GM21529 (cell line): ENCODE measurements around the gene TCF4.

Experiments used
- ATAC-seq: cut with Tn5 transposase; IDR thresholded peaks from one replicate; pipeline ENCODE4 v1.9.1; 2021; ENCODE audit not compliant: unreplicated experiment

TCF4 gene

DNA sequence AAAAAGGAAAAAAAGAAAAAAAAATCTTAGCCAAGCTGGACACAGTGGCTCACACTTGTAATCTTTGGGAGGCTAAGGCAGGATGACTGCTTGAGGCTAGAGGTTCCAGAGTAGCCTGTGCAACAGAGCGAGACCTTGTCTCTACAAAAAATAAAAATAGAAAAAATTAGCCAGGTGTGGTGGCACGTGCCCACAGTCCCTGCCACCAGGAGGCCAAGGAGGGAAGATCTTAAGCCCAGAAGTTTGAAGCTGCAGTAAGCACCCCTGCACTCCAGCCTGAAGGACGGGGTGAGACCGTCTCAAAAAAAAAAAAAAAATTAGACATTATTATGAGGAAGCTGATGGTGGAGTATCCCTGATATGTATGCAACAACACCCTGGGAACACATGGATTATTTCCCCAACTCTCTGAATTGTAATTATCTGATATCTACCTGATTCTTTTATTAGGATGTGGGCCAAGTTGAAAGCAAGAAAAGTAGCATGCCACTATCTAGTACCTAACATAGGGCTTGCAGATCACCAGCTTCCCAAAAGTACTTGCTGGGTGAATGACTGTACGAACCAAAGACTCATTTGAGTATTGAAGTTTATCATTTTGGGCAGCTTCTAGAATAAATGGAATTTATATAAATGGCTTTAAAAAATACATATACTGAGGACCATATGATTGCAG lies 140.9 kb downstream of the TCF4 start:
- no peak for ATAC-seq

DNA sequence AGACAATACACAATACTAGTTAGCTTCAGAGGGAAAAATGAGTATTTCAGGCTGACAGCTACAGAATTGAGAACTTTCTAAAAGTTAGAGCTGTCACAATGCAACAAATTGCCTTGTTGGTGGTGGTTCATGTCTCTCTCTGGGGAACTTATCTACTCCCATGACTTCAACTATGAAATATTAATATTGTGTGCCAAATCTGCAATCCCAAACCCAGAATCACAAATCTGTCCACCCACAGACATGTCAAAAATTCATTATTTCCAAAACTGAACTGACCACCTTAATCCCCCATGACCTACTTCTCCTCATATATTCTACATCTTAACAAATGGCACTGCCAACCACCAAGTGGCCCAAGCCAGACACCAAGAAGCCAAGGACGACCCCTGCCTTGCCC lies 143.5 kb downstream of the TCF4 start:
- ATAC-seq = no peak

DNA sequence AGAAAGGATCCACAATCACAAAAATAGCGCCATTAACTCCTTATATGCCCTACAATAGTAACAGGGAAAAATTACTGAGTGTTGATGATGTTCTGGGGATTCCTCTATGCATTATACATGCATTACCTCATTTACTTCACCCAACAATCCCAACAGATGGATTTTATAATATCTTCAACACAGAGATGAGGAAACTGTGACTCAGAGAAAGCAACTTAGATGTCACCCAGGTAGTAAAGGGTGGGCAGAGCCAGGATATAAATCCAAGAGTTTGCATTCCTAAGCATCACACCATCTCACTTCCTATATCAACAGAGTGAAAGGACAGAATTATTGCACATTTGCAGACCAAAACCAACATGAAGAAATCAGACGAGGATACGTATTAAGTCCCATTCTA lies 144.2 kb downstream of the TCF4 start:
- ATAC-seq = no peak

DNA sequence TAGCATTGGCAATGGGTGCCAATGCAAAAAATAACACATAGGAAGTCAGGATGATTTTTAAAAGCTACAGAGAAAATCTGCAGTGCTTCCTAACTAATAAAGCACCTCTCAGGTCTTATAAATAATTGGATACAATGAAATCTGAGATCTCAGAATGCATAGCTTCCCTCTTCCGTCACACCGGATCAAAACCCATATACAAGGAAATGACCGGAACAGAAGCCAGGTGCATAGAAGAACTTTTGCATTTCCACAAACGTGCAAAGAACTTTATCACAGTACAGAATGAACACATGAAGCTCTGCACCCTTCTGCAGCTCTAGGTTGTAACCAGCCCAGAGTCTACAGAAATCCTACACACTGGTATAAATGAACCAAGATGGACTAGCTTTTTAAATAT lies 145.4 kb downstream of the TCF4 start:
- no peak for ATAC-seq

DNA sequence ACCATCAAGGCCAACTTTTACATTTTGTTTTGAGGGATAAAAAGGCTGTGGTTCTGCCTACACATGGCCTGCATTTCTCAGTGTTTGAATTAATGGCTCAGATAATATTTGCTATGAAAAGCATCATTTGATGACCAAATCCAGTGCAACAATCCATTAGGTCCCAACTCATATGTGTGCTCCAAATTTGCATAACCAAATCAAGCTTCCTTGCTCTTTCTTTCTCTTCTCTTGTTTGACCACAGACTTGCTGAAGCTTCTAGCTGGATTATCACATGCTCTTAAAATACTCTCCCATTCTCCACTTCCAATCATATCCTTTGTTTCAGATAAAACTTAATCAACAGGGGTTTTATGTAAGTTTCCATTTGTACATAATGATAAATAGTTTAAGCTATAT lies 147.0 kb downstream of the TCF4 start:
- ATAC-seq = no peak

DNA sequence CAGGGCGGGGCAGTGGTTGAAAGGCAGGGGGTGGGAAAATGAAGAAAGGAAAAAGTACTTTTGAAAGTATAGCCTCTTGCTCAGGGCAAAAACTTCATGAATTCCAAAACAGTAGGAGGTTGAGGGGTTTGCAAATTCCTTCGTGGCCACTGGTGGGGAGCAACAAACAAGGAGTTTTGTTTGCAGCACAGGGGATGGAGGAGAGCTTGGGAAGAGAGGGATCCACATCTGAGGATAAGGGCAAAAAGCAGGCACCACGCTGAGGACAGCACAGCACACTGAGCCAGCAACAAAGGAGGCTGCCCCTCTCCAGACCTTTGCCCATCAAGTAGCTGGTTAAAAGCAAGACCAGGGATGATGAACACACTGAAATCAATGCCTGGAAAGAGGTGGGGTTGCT lies 148.9 kb downstream of the TCF4 start:
- no peak for ATAC-seq

DNA sequence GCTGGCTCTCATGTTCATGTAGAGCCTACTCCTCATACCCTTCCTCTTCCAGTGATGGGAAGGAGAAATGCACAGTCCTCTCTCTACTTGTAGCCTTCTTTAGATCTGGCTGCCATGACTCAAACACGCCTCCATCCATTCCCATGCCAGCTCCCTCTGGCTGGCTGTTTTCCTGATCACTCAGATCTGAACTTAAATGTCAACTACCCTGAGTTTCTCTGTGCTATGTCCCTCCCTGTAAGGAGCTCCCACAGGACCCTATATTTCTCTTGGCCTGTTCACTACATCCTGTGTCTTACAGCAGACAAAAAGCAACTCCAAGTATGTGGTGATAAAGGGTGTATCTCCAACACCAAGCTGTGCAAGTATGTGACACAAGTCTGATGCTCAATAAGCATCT lies 152.4 kb downstream of the TCF4 start:
- ATAC-seq = no peak

DNA sequence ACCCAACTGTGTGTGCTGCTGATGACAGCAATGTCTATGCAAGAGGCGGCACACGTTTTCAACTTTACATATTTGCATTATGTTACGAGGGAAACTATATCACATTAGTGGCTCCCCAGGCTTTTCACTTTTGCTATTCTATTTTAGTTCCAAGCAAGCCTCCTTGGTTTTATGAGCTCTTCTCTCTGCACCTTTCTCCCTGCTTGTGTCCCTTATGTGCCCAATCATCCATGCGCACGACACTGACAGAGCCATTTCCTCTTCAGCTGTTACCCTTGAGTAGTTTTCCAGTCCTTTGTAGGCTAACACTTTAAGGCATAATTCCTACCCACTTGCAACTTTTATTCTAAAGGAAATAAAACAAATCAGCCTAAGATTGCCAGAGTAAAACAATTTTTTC lies 154.3 kb downstream of the TCF4 start:
- ATAC-seq = no peak

DNA sequence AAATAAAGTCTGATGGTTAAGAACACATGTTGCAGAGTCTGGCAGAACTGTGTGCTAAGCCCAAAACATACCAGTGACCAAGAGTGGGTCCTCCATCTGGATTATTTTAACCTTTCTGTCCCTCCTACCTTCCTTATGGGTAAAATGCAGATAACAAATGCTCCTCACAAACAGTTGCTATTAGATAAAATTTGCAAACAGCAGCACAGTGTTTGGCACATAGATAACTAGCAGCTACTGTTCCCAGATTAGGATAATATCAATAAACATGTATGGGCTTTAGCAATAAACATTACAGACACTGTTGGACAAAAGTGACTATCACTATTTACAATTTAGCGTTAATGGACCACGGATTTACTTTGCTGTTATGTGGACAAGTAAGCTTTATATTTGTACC lies 154.9 kb downstream of the TCF4 start:
- no peak for ATAC-seq

DNA sequence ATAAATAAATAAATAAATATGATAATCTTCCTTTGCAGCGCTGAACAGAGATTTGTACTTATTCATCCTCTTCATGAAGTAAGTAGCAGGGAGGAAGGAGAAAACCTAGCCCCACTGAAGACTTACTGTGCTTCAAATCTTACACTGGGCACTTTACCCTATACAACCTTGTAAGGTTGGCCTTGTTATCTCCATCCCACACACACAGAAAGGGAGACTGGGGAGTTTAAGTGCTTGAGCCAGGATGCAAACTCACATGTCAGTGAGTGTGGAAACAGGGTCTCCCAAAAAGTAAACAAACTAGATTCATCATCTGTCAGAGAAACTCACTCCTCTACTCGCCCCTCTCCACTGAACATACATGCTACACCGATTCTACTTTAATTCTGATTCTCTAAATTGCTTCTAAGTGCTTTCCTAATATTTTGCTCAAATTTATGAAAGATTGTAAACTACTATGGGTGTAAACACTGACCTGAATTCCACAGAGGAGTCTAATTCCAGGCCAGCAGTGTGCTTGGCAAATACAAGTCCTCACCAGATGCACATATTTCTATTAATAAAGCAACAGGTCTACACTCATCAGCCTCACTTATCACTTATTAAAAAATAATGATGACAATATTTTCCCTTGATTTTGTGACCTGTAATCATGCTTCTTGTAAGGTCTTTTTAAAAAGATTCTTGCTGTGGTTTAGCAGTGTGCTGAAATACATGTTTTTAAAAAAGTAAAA lies 155.5 kb downstream of the TCF4 start:
- no peak for ATAC-seq

DNA sequence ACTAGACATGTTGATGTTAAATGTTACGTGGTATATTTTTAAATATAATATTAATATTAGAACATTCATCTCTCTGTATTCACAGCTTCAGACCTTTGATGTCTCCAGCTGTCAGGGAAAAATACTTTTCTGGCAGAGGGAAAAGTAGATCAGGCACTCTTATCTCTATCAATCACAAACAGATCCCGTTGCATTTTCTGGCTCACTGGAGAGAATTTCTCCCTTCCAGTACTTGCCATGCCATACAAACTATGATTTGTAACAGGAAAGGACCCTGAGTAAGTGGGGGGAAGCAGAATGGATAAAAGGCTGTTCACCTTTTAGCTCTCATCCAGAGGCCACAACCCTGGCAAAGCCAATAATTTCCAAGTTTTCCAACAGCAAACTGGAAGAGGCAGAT lies 158.0 kb downstream of the TCF4 start:
- no peak for ATAC-seq

DNA sequence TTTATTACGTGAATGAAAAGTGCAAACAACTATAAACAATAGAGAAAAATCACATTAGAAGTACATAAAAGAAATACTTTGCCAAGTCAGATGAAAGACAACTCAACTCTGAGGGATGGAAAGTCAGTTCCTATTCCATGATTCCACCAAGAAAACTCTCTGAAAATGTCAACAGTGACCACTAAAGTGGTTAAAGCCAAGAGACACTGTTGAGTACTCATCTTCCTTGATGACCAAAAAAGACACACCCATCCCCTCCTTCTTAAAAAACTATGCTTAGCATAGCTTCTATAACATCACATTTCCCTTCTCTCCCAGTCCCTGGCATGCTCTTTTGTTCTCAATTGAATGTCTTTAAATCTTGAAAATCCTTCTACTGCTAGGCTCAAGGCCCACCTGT lies 160.0 kb downstream of the TCF4 start:
- ATAC-seq = no peak

DNA sequence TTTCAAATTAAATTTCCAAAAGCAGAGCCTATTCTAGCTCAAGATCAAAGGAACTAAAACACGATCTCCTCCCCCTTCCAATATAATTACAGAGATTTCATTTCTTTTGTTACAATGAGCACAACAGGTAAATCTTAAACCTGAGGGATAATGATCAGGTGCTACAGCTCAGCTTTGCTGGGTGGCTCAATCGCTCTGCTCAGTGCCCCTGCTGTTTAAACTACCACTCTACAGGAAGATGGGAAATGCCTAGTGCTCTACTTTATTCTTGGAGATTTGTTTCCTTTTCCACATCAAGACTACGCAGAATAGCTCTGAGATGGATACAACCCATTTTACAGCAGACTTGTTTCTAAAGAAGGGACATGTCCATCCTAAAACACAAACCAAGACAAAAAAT lies 162.3 kb downstream of the TCF4 start:
- ATAC-seq = no peak

DNA sequence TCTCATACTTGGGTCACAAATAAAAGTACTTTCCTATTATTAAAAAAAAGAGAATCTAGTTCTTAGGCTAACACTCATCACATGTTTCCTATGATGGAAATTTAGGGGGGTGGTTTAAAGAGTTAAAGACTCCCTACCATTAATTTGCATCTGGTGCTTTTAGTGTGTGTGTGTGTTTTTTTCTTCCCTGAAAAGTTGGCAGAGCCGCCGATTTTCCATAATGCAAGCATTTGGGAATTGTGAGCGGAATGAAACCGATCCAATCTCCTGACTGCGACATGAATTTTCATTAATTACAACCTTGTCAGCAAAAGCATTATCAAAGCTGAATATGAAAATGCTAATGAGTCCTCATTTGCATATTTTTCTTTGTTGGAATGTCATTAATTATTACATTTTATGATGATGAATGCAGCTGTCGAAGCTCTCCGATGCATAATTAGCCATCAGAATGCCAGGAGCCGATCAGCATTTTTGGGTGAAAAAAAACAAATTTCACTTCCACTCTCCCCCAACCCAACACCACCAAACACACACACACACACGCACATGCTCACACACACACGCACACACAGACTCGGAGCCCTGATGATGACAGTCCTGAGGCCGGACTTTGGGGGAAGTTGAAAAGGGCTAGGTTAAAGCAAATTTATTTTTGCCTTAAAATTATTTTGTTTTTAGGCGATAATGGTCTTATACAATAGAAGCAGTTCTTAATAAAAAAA lies 165.4 kb downstream of the TCF4 start:
- no peak for ATAC-seq

DNA sequence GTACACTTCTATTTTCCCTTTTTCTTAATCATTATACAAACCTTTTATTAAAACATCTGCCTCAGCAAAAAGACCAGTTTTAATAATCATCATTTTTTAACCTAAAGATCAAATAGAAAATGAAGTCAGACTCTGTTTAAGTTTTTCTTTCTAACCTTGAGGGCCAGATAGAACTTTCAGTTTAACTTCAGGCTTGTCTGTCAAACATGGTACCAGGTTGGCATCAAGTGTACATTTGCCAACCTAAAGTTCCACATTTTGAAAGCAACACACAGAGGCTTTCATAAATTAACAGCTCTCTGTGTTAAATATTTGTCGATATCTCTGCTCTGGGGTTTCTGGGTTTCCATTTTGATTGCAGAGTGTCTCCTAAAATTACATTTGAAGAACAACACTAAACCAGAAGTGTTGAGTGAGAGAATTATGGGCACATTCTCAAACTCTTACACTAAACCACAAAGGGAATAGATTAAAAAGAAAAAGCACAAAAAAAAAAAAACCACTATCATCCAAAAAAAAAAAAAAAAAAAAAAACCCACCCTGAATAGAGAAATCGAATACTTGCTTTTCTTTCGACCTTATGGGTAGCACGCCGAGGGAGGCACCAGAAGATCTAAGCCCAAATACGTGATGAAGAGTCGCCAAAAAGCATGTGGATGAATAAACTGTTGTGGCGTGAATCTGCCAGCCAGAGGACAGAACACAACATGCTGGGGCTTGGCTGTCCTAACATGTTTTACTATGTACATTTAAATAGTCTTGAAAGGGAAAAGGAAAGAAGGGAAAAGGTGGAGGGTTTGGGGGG lies 166.2 kb downstream of the TCF4 start:
- ATAC-seq = no peak

DNA sequence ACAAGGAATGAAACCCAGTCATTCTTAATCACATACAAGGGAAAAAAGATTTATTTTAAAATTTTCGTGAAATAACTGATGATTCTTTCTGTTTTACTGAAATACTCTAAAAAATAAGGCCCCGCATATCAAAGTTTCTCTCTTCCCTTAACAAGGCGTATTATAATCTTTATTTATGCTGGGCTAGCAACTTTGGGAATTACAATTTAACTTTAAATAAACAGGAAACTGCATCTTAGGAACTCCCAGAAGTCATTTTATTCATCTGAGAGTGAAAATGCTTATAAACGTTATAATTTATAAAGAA lies 166.7 kb downstream of the TCF4 start:
- ATAC-seq = no peak

DNA sequence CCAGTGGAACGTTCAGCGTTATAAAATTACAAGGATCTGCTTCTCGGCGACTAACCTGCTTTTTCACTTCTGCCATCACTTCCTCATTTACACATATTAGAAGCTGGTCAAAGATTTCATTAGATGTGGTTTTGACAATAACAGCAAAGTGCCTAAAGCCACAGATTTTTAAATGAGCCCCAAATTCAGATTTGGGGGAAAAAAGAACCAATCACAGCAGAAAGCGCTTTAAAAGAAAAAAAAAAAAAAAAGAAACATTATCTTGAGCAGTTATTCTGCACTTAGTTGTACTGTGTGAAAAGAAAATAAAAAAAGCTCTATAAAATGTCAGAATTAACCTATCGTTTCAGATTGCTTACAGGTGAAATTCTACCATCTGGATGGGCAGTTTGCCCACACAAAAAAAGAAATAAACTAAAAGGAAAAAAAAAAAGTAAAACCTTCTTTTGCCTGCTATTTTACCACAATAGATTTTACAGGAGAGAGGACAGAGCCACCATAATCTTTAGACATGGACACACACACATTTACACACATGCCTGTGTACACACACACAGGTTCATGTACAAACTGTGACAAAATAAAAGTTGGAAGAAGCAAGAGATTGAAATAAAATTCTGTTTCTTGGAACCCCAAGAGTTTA lies 167.2 kb downstream of the TCF4 start:
- peak; percentile 67 for ATAC-seq

DNA sequence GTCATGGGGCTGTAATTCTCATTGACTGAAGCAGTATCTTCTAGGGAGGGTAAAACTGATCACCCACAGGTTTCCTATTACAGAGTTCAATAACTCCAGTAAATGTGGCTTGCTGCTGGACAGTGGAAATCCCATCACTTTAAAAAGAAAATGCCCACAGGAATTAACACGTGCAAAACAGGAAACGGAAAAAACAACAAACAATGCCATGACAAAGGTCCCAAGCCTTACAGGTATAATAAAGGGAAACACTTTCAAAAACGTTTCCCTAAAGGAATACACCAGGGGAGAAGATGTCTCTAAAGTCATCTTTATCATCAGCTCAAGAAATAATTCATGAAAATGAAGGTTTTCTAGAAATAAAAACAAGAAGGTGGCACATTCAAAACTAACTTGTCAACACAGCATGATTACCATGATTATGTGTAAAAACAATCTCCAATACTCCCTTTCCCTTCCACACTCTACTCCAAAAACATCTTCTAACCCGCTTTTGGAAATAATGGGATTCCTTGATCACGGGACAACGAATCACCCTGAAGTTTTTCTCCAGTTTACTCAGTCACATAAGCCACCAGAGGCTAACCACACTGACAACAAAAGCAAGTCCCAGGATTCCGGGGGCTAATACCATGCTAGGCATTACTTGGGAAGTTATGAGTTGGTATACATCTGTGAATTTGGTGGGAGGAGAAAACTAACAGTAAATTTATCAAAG lies 167.9 kb downstream of the TCF4 start:
- no peak for ATAC-seq

DNA sequence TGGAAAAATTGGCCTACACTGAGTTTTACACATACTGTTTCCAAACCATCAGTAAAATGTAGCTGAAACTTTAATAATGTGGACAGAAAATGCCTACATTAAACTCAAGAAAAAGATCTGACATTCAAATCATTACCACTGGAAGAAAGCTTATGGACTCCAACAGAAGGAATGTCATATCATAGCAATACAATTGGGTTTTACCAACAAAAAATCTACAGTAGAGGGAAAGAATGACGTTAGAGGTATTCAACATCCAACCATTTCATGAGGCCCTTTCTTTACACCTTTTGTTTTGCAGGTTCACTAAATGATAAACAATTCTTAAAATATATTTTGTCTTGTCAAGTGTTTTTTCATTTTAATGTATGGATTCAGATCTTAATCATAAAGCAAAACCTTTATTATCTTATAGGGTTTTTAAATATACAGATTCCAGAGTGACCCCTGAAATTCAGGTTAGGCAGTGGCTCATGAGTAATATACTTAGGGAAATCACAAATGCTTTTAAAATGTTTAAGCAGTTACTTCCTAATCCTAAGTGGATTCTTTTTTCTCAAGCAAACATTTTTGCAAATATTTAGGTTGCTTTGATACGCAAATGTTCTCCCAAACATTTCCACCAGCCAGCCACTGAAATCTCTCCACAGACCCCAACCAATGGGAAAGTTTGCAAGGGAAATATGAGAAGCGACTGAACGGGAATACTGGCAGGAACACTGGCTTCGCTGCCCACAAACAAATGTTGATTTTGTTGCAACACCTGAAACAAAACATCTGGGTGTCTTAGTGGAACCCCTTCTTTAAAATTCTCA lies 168.7 kb downstream of the TCF4 start:
- ATAC-seq = no peak

DNA sequence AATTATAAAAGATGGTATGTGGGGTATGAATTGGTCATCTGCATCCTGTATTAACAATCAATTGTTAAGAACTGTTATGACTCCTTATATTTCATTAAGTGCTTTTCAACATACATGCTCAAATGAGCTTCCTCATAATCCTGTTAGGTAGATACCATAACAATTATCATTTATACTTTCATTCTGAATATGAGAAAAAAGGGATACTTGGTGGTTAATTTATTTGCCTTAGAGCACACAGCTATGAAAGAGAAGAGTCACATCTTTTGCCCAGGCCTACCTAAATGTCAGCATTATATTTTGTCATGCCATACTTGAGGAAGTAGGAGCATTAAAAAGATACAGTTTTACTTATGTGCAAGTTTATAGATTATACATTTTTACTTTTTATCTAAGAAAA lies 169.6 kb downstream of the TCF4 start:
- no peak for ATAC-seq
